Stomach (tissue), 9 donors: ENCODE data around the gene TAF4. TPM values are rescaled to one million over a fixed set of nuclear protein-coding genes. Genes with fewer than 3 reads are reported as not detected.
"Not testable (repeated sequence)": the region's sequence is repeated elsewhere in the genome, so short reads cannot be mapped to it uniquely, and the experiment has no call there.

ENCODE experiments used
- DNase-seq, 2 donors: peaks; one replicate each; pipeline versions ENCODE4 v3.0.0 to v3.0.0-alpha.2; 2013 to 2019
- H3K27ac ChIP-seq, 5 donors: fragments of 200-600 bp in 4 of 5; sonication (generic) in 4 of 5; one replicate each; pipeline ENCODE4 v1.5.1; 2013 to 2019; ENCODE audit warnings: mild to moderate bottlenecking in 1 of 5, moderate library complexity in 1 of 5
- H3K27me3 ChIP-seq, 3 donors: fragments of 200-600 bp; sonication (generic); one replicate each; pipeline ENCODE4 v1.5.1; 2017 to 2019; ENCODE audit warnings: mixed run types in 1 of 3
- H3K36me3 ChIP-seq, 4 donors: fragments of 200-600 bp; sonication (generic); 1 replicate in 3 of 4; 2 replicates in 1 of 4; pipeline ENCODE4 v1.5.1; 2016 to 2019
- H3K4me1 ChIP-seq, 4 donors: fragments of 200-600 bp; sonication (generic); one replicate each; pipeline ENCODE4 v1.5.1; 2016 to 2019
- H3K4me3 ChIP-seq, 4 donors: fragments of 200-600 bp; sonication (generic) in 3 of 4; one replicate each; pipeline ENCODE4 v1.5.1; 2016 to 2019; ENCODE audit warnings: mild to moderate bottlenecking in 1 of 4
- H3K9me3 ChIP-seq, 4 donors: fragments of 200-600 bp; sonication (generic); one replicate each; pipeline ENCODE4 v1.5.1; 2016 to 2019
- CTCF ChIP-seq, 7 experiments: fragments of 450-650 bp in 4 of 7; fragments of 200-600 bp in 3 of 7; sonication (generic) in 3 of 7; IDR thresholded peaks; one replicate each; pipeline ENCODE4 v1.5.1; 2016 to 2019; ENCODE audit warnings: antibody characterized with exemption in 7 of 7, control low read depth in 2 of 7, mild to moderate bottlenecking in 1 of 7
- EP300 ChIP-seq: sonication (generic); formaldehyde crosslinking; IDR thresholded peaks from one replicate; pipeline ENCODE4 v1.6.1; 2017; ENCODE audit warnings: antibody characterized with exemption
- POLR2A ChIP-seq, 4 donors: fragments of 450-650 bp; IDR thresholded peaks; one replicate each; pipeline ENCODE4 v1.6.1; 2016; ENCODE audit warnings: antibody characterized with exemption in 4 of 4, control low read depth in 2 of 4, mild to moderate bottlenecking in 1 of 4, moderate library complexity in 1 of 4
- POLR2AphosphoS5 ChIP-seq, 3 donors: sonication (generic); formaldehyde crosslinking; IDR thresholded peaks; one replicate each; pipeline ENCODE4 v1.6.1; 2016; ENCODE audit warnings: antibody characterized with exemption in 3 of 3
- WGBS, 5 donors: extraction: QIAGEN DNeasy Blood & Tissue Kit in 3 of 5; methylation state at CpG; one replicate each; pipeline versions ENCODE4 v1.1.5 to v1.1.7; 2013 to 2018; 5-methylcytosine and 5-hydroxymethylcytosine counted together
- intact Hi-C: fragments of 100-400 bp; cut with DNase I; formaldehyde crosslinking; loops from one replicate; pipeline ENCODE4 v1.15.1; 2023; ENCODE audit warnings: low total_unique reads
- polyA plus RNA-seq, 3 donors: library from polyadenylated mRNA; stranded (reverse); fragments of 200-250 nt; gene quantifications; one replicate each; pipeline ENCODE4 v1.2.3, GENCODE V29; 2013
- total RNA-seq, 5 donors: library from RNA; depleted of rRNA; stranded (reverse); fragments of >200 nt; gene quantifications; one replicate each; pipeline versions ENCODE4 v1.1.0 to v1.2.3, GENCODE V29; 2014 to 2016
- donor health status: healthy with polysubstance abuse.
- donor health status: Bipolar disorder and iron deficiency.
- donor health status: healthy.

TAF4 gene
- total and polyA plus RNA-seq, 8 donors: 3.2 to 33.9 (median 11.2) TPM

GRCh38 chr20:61950641-61951071, 115.0 kb downstream of the TAF4 start:
- Histone ChIP-seq H3K27ac (no peak overlapping the region), H3K9me3 (no peaks in the 10 kb centered on the region), H3K4me1 (no peaks in the 10 kb centered on the region), H3K27me3 (peaks cover 0 to 39% (median 16%) of the 10 kb centered on the region in 3 donors), H3K36me3 (no peaks in the 10 kb centered on the region), H3K4me3 (no peak overlapping the region)
- WGBS, 5 donors: 17 to 57% (median 49%) methylated on average over 1 to 7 of the region's 7 CpGs
- TF ChIP-seq EP300 (no peak), POLR2AphosphoS5 (IDR thresholded peaks at IDR 0.05) (no peak), POLR2A (IDR thresholded peaks at IDR 0.05) (no peak), CTCF (IDR thresholded peaks at IDR 0.05) (no peak)
- intact Hi-C loops: no loop called here
- no peak for DNase-seq

- no peak overlapping the region for H3K4me3 ChIP-seq
- H3K27ac ChIP-seq: no peak overlapping the region
- TF ChIP-seq EP300 (no peak), POLR2A (IDR thresholded peaks at IDR 0.05) (no peak), CTCF (IDR thresholded peaks at IDR 0.05) (no peak), POLR2AphosphoS5 (IDR thresholded peaks at IDR 0.05) (no peak)
- no peaks in the 10 kb centered on the region for H3K9me3 ChIP-seq
- no peak for DNase-seq
- WGBS, 5 donors: 68 to 82% (median 77%) methylated on average over 16 to 21 of the region's 21 CpGs
- no peaks in the 10 kb centered on the region for H3K4me1 ChIP-seq
- peaks cover 0 to 39% (median 16%) of the 10 kb centered on the region in 3 donors for H3K27me3 ChIP-seq
- intact Hi-C loops: no loop called here
- H3K36me3 ChIP-seq: no peaks in the 10 kb centered on the region
Measured at GRCh38 chr20:61949714-61950640, 115.7 kb downstream of the TAF4 start.

- intact Hi-C loops: no loop called here
- H3K36me3 ChIP-seq: no peaks in the 10 kb centered on the region
- no peak overlapping the region for H3K27ac ChIP-seq
- peaks cover 0 to 39% (median 16%) of the 10 kb centered on the region in 3 donors for H3K27me3 ChIP-seq
- H3K4me3 ChIP-seq: no peak overlapping the region
- H3K9me3 ChIP-seq: no peaks in the 10 kb centered on the region
- TF ChIP-seq POLR2AphosphoS5 (IDR thresholded peaks at IDR 0.05): no peak
- TF ChIP-seq EP300: no peak
- no peak for TF ChIP-seq CTCF (IDR thresholded peaks at IDR 0.05)
- DNase-seq: no peak
- H3K4me1 ChIP-seq: no peaks in the 10 kb centered on the region
- WGBS, 5 donors: 87 to 90% (median 90%) methylated on average over 5 to 7 of the region's 7 CpGs
Measured at GRCh38 chr20:61949363-61949713, 116.3 kb downstream of the TAF4 start.

- H3K9me3 ChIP-seq: no peaks in the 10 kb centered on the region
- no peaks in the 10 kb centered on the region for H3K36me3 ChIP-seq
- 83 to 97% (median 87%) methylated on average over 14 to 22 of the region's 22 CpGs for WGBS, 5 donors
- TF ChIP-seq POLR2A (IDR thresholded peaks at IDR 0.05) (no peak), CTCF (IDR thresholded peaks at IDR 0.05) (no peak), EP300 (no peak), POLR2AphosphoS5 (IDR thresholded peaks at IDR 0.05) (no peak)
- H3K27ac ChIP-seq: no peak overlapping the region
- peaks cover 0 to 34% (median 16%) of the 10 kb centered on the region in 3 donors for H3K27me3 ChIP-seq
- DNase-seq: no peak
- intact Hi-C loops: no loop called here
- H3K4me3 ChIP-seq: no peak overlapping the region
- H3K4me1 ChIP-seq: no peaks in the 10 kb centered on the region
Measured at GRCh38 chr20:61948586-61949362, 116.9 kb downstream of the TAF4 start.

- H3K4me3 ChIP-seq, H3K36me3 ChIP-seq, H3K27ac ChIP-seq, H3K4me1 ChIP-seq, DNase-seq, intact Hi-C loops, H3K9me3 ChIP-seq: not testable (repeated sequence)
- peaks cover 0 to 27% (median 11%) of the 10 kb centered on the region in 3 donors for H3K27me3 ChIP-seq
- WGBS, 5 donors: 80 to 89% (median 83%) methylated on average over 16 to 24 of the region's 28 CpGs
Measured at GRCh38 chr20:61948056-61948455, 117.6 kb downstream of the TAF4 start.

GRCh38 chr20:61945495-61945894, 120.2 kb downstream of the TAF4 start:
- WGBS, 5 donors: 70 to 100% (median 76%) methylated on average over 7 to 20 of the region's 29 CpGs; no CpG with 5 or more reads in 1 of the 5 donors
- H3K27ac ChIP-seq, H3K4me1 ChIP-seq, H3K9me3 ChIP-seq, intact Hi-C loops, H3K4me3 ChIP-seq, H3K36me3 ChIP-seq, H3K27me3 ChIP-seq, DNase-seq: not testable (repeated sequence)

GRCh38 chr20:61944967-61945366, 120.7 kb downstream of the TAF4 start:
- H3K27ac ChIP-seq, H3K4me3 ChIP-seq, H3K4me1 ChIP-seq, H3K9me3 ChIP-seq, DNase-seq, intact Hi-C loops, H3K27me3 ChIP-seq, H3K36me3 ChIP-seq: not testable (repeated sequence)
- 82 to 98% (median 85%) methylated on average over 7 to 14 of the region's 34 CpGs for WGBS, 5 donors
